ENCODE measurements around the gene WDR74.
"Not testable (repeated sequence)": the region's sequence is repeated elsewhere in the genome, so short reads cannot be mapped to it uniquely, and the experiment has no call there.

WDR74 gene

GRCh38 chr11:62840721-62841360 is 1.5 kb upstream of the WDR74 start:
- peak; percentile 98 to 100 for DNase-seq

- no peak for DNase-seq
Measured at GRCh38 chr11:62835336-62835735, 4.1 kb downstream of the WDR74 start.

- peak in 1 of 2 experiments; percentile 85 for DNase-seq
Measured at GRCh38 chr11:62832336-62833234, 6.8 kb downstream of the WDR74 start, which contains the start of gene TEX54. TEX54 (minus strand) TSS chr11:62832841.

- peak; percentile 99 to 100 for DNase-seq
Measured at GRCh38 chr11:62831520-62832335, 7.7 kb downstream of the WDR74 start, which contains the start of gene STX5. STX5 (minus strand) TSS chr11:62832051; CDS start chr11:62831243, 808 bp downstream.

- DNase-seq, result no peak
Measured at GRCh38 chr11:62830904-62831519, 8.4 kb downstream of the WDR74 start.

- DNase-seq, result not testable (repeated sequence)
Measured at GRCh38 chr11:62828130-62828529, 11.3 kb downstream of the WDR74 start.

- DNase-seq, result no peak
Measured at GRCh38 chr11:62823677-62824076, 15.7 kb downstream of the WDR74 start.

GRCh38 chr11:62817129-62817528 is 22.3 kb downstream of the WDR74 start:
- DNase-seq, result no peak

GRCh38 chr11:62816557-62816956 is 22.8 kb downstream of the WDR74 start:
- DNase-seq, result no peak

- DNase-seq, result no peak
Measured at GRCh38 chr11:62811659-62812058, 27.7 kb downstream of the WDR74 start.

- no peak for DNase-seq
Measured at GRCh38 chr11:62810748-62811147, 28.6 kb downstream of the WDR74 start.

GRCh38 chr11:62806611-62807121 is 32.7 kb downstream of the WDR74 start:
- DNase-seq, result no peak

- DNase-seq, result peak in 1 of 2 experiments; percentile 55
Measured at GRCh38 chr11:62805961-62806441, 33.4 kb downstream of the WDR74 start.

- DNase-seq, result peak; percentile 83 to 98
Measured at GRCh38 chr11:62805076-62805892, 34.1 kb downstream of the WDR74 start, which contains the start of gene NXF1. NXF1 (minus strand) TSS chr11:62805440; CDS start chr11:62805356, 84 bp downstream.

GRCh38 chr11:62804310-62805075 is 34.9 kb downstream of the WDR74 start:
- DNase-seq, result no peak

GRCh38 chr11:62801071-62801470 is 38.3 kb downstream of the WDR74 start:
- no peak for DNase-seq

GRCh38 chr11:62799486-62799885 is 39.9 kb downstream of the WDR74 start:
- no peak for DNase-seq

GRCh38 chr11:62796281-62796680 is 43.1 kb downstream of the WDR74 start:
- no peak for DNase-seq

- no peak for DNase-seq
Measured at GRCh38 chr11:62794201-62794775, 45.1 kb downstream of the WDR74 start.

GRCh38 chr11:62792202-62792575 is 47.2 kb downstream of the WDR74 start:
- no peak for DNase-seq
